Measurements from ENCODE around the gene LILRA5.
"Not testable (repeated sequence)": the region's sequence is repeated elsewhere in the genome, so short reads cannot be mapped to it uniquely, and the experiment has no call there.

Gene LILRA5

DNA sequence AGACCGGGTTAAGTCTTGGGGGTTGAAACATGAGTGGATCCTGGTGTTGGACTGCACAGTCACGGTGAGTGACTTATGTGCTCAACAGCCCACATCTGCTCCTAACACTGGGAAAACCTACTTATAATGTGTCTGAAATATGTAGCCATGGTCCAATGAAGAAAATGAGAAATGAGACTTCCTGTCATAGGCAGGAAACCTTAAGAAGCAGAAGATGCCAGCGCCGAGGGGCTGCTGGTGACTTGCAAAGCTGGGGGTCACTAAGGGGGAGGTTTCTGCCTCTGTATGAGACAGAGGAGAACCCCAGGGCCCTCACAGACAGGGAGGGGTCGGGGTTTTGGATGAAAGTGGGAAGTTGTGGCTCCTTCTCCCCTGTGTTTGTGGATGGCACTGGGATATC lies 40.8 kb downstream of the LILRA5 start:
- not testable (repeated sequence) for DNase-seq

DNA sequence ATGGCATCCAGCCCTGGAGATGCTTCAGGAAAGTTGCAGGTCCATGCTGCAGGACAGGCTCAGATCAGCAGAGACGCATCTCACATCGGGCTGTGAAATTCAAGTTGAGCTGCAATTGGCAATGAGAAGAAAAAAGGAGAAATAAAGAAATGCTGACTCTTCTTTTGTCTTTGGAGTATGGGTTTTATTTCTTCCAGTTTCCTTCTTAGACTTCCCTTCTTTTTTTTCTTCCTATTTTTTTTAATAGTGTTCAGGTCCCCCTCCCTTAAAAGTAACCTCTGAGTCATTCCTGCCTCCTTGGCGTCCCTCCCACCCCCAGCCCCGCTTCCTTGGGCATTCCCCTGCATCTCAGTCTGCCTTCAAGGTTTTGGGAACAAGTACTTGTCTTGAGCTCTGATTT lies 41.4 kb downstream of the LILRA5 start:
- not testable (repeated sequence) for DNase-seq

DNA sequence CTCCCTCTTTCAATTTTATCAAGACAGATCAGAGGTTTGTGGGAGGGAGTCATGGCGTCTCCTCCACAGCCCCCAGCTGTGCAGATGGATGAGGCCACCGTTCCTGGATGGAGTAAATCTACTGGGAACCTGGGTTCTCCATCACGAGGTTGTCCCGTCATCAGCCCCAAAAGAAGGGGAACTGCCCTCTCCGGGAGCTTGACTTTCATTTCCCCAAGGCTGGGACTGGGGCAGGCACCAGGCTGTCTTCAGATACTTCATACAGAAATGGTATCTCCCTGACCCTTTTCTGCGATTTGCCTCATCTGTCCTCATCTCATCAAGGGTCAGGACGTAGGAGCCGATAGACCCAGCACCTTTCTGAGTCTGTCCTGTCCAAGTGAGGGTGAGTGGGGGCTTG lies 41.9 kb downstream of the LILRA5 start:
- no peak for DNase-seq

DNA sequence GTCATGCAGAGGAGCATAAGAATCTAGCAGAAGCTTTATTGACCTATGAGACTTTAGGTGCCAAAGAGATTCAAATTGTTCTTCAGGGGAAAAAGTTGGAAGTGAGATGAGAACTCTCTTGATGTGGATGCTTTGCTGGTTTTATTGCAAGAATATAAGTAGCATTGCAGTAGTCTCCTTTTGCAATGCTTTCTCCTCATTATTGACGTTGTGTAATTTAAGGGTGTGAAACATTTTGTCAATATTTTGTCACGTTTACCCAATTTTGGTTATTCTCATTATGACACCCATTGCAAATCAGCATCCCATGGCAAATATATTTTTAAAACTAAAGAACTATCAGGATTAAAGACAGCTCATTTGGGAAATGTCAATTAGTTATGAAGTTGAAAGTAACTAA lies 44.0 kb downstream of the LILRA5 start:
- no peak for DNase-seq

DNA sequence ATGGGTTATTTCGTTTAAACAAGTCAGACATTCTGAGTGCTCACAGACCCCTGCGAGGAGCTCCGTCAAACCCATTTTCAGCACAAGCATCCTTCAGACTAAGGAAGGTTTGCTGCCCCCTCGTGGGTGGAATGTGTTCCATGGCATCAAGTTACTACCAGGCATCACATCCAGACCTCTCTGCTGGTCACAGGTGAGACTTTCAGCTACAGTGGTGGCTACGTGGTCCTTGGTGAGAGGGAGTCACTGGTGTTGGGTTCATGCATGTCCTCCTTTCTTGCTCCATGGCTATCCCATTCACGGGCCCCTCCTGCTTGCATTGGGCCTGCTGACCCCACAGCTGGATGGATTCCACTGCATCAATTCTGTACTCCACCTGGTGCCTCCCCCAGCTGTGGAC lies 46.8 kb downstream of the LILRA5 start:
- DNase-seq = peak; percentile 66

DNA sequence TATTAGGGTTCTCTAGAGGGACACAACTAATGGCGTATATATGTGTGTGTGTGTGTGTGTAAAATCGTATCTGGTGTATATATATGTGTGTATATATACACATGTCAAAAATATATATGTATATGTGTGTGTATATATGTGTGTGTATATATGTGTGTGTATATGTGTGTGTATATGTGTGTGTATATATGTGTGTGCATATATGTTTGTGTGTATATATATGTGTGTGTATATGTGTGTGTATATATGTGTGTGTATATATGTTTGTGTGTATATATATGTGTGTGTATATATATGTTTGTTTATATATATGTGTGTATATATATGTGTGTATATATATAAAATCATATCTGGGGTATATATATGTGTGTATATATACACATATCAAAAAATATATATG lies 50.5 kb downstream of the LILRA5 start:
- DNase-seq = no peak

DNA sequence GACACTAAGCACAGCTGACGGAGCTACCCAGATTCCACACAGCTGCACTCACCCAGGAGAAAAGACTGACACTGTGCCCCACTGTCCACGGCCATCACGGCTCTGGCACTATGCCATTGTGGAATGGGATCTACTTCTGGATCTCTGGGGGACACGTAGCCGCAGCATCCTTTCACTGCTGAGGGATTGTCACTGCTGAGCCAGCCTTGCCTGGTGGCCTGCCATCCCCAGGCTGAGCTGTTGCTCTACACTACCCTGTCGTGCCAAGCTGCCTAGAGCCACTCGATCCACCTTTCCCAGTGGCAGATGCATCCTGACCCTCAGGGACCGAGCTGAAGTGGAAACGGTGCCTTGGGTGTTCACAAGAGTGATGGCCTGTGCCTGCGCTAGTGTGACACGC lies 50.9 kb downstream of the LILRA5 start:
- DNase-seq = no peak

DNA sequence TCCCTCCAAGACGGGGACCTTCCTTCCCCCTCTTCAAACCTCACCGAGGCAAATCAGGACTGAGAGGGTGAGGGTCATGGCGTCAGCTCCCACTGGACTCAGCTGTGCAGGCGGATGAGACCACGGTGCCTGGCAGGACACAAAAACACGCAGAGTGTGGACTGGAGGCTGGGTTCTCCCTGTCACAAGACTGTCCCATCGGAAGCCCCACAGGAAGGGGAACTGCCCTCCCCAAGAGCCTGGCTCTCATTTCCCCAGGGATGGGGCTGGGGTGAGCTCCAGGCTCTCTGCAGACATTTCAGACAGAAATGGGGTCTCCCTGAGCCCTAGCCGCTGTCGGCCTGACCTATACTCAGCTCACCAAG lies 55.9 kb downstream of the LILRA5 start, which contains the start of gene LILRB5:
Gene LILRB5, minus strand, starts transcription at position 158 of the 365 bp plus-strand sequence. Its CDS starts 80 bp downstream, at position 78.
- no peak for DNase-seq

Measured in CD4-positive, alpha-beta T cell treated with Interleukin-6 for 4 hours (primary cell).